VCaP (cell line): ENCODE results near the gene UBE2K.
"Not testable (repeated sequence)": the region's sequence is repeated elsewhere in the genome, so short reads cannot be mapped to it uniquely, and the experiment has no call there.

ENCODE experiments used
- H3K27ac ChIP-seq: fragments of 450-650 bp; 2 replicates; pipeline ENCODE4 v1.5.1; 2017
- CTCF ChIP-seq: fragments of 450-650 bp; conservative IDR thresholded peaks from 2 replicates; pipeline ENCODE4 v1.5.1; 2017; ENCODE audit warnings: mild to moderate bottlenecking, moderate library complexity

Gene UBE2K

GRCh38 chr4:39668887-39669286, 29.0 kb upstream of the UBE2K start:
- TF ChIP-seq CTCF: no peak
- no peak overlapping the region for H3K27ac ChIP-seq

DNA sequence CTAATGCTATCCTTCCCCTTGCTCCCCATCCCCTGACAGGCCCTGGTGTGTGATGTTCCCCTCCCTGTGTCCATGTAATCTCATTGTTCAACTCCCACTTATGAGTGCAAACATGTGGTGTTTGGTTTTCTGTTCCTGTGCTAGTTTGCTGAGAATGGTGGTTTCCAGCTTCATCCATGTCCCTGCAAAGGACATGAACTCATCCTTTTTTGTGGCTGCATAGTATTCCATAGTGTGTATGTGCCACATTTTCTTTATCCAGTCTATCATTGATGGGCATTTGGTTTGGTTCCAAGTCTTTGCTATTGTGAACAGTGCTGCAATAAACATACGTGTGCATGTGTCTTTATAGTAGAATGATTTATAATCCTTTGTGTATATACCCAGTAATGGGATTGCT, 27.6 kb upstream of the UBE2K start:
- not testable (repeated sequence) for H3K27ac ChIP-seq

- H3K27ac ChIP-seq: not testable (repeated sequence)
These were observed 22.3 kb upstream of the UBE2K start for GRCh38 chr4:39675681-39676080.

- H3K27ac ChIP-seq: not testable (repeated sequence)
These were observed 16.9 kb upstream of the UBE2K start for GRCh38 chr4:39681003-39681402.

GRCh38 chr4:39682138-39682537, 15.8 kb upstream of the UBE2K start:
- no peak overlapping the region for H3K27ac ChIP-seq
- TF ChIP-seq CTCF: no peak

- TF ChIP-seq CTCF: no peak
- H3K27ac ChIP-seq: no peak overlapping the region
These were observed 11.9 kb upstream of the UBE2K start for GRCh38 chr4:39685990-39686389.

GRCh38 chr4:39687014-39687413, 10.9 kb upstream of the UBE2K start:
- H3K27ac ChIP-seq: no peak overlapping the region
- no peak for TF ChIP-seq CTCF

DNA sequence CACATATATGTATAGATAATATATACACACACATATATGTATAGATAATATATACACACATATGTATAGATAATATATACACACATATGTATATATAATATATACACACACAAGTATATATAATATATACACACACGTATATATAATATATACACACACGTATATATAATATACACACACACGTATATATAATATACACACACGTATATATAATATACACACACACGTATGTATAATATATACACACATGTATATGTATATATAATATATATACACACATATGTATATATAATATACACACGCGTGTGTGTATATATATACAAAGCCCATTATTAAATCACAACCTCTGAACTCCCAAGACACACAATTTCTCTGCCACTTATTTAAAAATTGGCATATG, 8.0 kb upstream of the UBE2K start:
- no peak for TF ChIP-seq CTCF

GRCh38 chr4:39698424-39699009, 581 bp downstream of the UBE2K start:
- H3K27ac ChIP-seq: peak overlapping the region; percentile 96
- TF ChIP-seq CTCF: no peak

More for the DNA sequence above, 8.0 kb upstream of the UBE2K start:
- H3K27ac ChIP-seq: no peak overlapping the region
